ENCODE measurements around the gene PLA2G1B. TPM values are rescaled to one million over a fixed set of nuclear protein-coding genes. Genes with fewer than 3 reads are reported as not detected.
"Not testable (repeated sequence)": the region's sequence is repeated elsewhere in the genome, so short reads cannot be mapped to it uniquely, and the experiment has no call there.

The PLA2G1B gene
- total RNA-seq, 3 donors from 2014 or later, result not detected

- peak in 1 of 2 donors; percentile 37 for DNase-seq (ENCODE audit: low spot score in 2 of 2)
- H3K27me3 ChIP-seq; H3K27ac ChIP-seq; H3K9me3 ChIP-seq; intact Hi-C loops (cut with DNase I; ENCODE audit: low total_unique reads); H3K36me3 ChIP-seq; H3K4me1 ChIP-seq; H3K4me3 ChIP-seq: not testable (repeated sequence)
- TF ChIP-seq CTCF (IDR thresholded peaks at IDR 0.05), result peak in 1 of 3 donors; percentile 55
Observed at GRCh38 chr12:120335447-120335846, 7.9 kb upstream of the PLA2G1B start.

GRCh38 chr12:120332523-120332922 is 4.9 kb upstream of the PLA2G1B start:
- no peaks in the 10 kb centered on the region for H3K9me3 ChIP-seq
- TF ChIP-seq POLR2AphosphoS5 (IDR thresholded peaks at IDR 0.05) (no peak), CTCF (IDR thresholded peaks at IDR 0.05) (no peak), POLR2A (IDR thresholded peaks at IDR 0.05) (no peak)
- H3K4me1 ChIP-seq, result no peaks in the 10 kb centered on the region
- H3K27ac ChIP-seq, result no peak overlapping the region
- intact Hi-C loops (cut with DNase I; ENCODE audit: low total_unique reads), result no loop called here
- no peaks in the 10 kb centered on the region for H3K27me3 ChIP-seq
- H3K36me3 ChIP-seq, result no peaks in the 10 kb centered on the region
- no peak overlapping the region for H3K4me3 ChIP-seq
- no peak for DNase-seq (ENCODE audit: low spot score in 2 of 2)

- no peak for TF ChIP-seq CTCF (IDR thresholded peaks at IDR 0.05)
- TF ChIP-seq POLR2AphosphoS5 (IDR thresholded peaks at IDR 0.05), result no peak
- no peak for TF ChIP-seq POLR2A (IDR thresholded peaks at IDR 0.05)
- H3K4me3 ChIP-seq, result no peak overlapping the region
Observed at GRCh38 chr12:120332041-120332440, 4.5 kb upstream of the PLA2G1B start.

GRCh38 chr12:120331390-120331789 is 3.8 kb upstream of the PLA2G1B start:
- Histone ChIP-seq H3K4me3 (no peak overlapping the region), H3K36me3 (no peaks in the 10 kb centered on the region), H3K9me3 (no peaks in the 10 kb centered on the region), H3K4me1 (no peaks in the 10 kb centered on the region), H3K27me3 (no peaks in the 10 kb centered on the region), H3K27ac (no peak overlapping the region)
- intact Hi-C loops (cut with DNase I; ENCODE audit: low total_unique reads), result no loop called here
- no peak for DNase-seq (ENCODE audit: low spot score in 2 of 2)
- TF ChIP-seq CTCF (IDR thresholded peaks at IDR 0.05) (no peak), POLR2A (IDR thresholded peaks at IDR 0.05) (no peak)

More at GRCh38 chr12:120332041-120332440, 4.5 kb upstream of the PLA2G1B start:
- DNase-seq (ENCODE audit: low spot score in 2 of 2), result no peak
- no peaks in the 10 kb centered on the region for H3K9me3 ChIP-seq
- no peaks in the 10 kb centered on the region for H3K27me3 ChIP-seq
- no peaks in the 10 kb centered on the region for H3K36me3 ChIP-seq
- no peaks in the 10 kb centered on the region for H3K4me1 ChIP-seq
- H3K27ac ChIP-seq, result no peak overlapping the region
- intact Hi-C loops (cut with DNase I; ENCODE audit: low total_unique reads), result no loop called here

- Histone ChIP-seq H3K4me1 (no peaks in the 10 kb centered on the region), H3K27me3 (no peaks in the 10 kb centered on the region), H3K36me3 (no peaks in the 10 kb centered on the region), H3K4me3 (no peak overlapping the region), H3K27ac (no peak overlapping the region), H3K9me3 (no peaks in the 10 kb centered on the region)
- TF ChIP-seq POLR2A (IDR thresholded peaks at IDR 0.05) (no peak), POLR2AphosphoS5 (IDR thresholded peaks at IDR 0.05) (no peak), CTCF (IDR thresholded peaks at IDR 0.05) (no peak)
- intact Hi-C loops (cut with DNase I; ENCODE audit: low total_unique reads), result no loop called here
- no peak for DNase-seq (ENCODE audit: low spot score in 2 of 2)
Observed at GRCh38 chr12:120328228-120328627, 649 bp upstream of the PLA2G1B start.
